Psoas muscle (tissue), 8 donors: ENCODE data around the gene CDK11A. TPM values are rescaled to one million over a fixed set of nuclear protein-coding genes. Genes with fewer than 3 reads are reported as not detected.
"Not testable (repeated sequence)": the region's sequence is repeated elsewhere in the genome, so short reads cannot be mapped to it uniquely, and the experiment has no call there.

ENCODE experiments used
- ATAC-seq, 4 donors: fragments of 200-7000 bp; cut with Tn5 transposase; one replicate each; pipeline ENCODE4 v1.9.1; 2020; ENCODE audit warnings: moderate library complexity in 3 of 4, mild to moderate bottlenecking in 2 of 4
- DNase-seq, 2 donors: peaks; one replicate each; pipeline ENCODE4 v3.0.0-alpha.2; 2020
- H3K27ac ChIP-seq: fragments of 200-600 bp; one replicate; pipeline ENCODE4 v1.8.0; 2022
- H3K27me3 ChIP-seq, 3 donors: fragments of 200-600 bp in 1 of 3; one replicate each; pipeline versions ENCODE4 v1.6.1 to v1.8.0; 2013 to 2022; ENCODE audit warnings: low read length in 2 of 3, mild to moderate bottlenecking in 2 of 3, moderate library complexity in 1 of 3; ENCODE audit not compliant: insufficient read depth in 3 of 3
- H3K36me3 ChIP-seq, 2 donors: fragments of 200-600 bp in 1 of 2; one replicate each; pipeline versions ENCODE4 v1.6.1 to v1.8.0; 2013 to 2022; ENCODE audit warnings: low read depth in 1 of 2, mild to moderate bottlenecking in 1 of 2, moderate library complexity in 1 of 2; ENCODE audit not compliant: insufficient read depth in 1 of 2
- H3K4me1 ChIP-seq: fragments of 200-600 bp; one replicate; pipeline ENCODE4 v1.8.0; 2022
- H3K4me3 ChIP-seq: fragments of 200-600 bp; one replicate; pipeline ENCODE4 v1.8.0; 2022; ENCODE audit warnings: mild to moderate bottlenecking
- H3K9me3 ChIP-seq: fragments of 200-600 bp; one replicate; pipeline ENCODE4 v1.8.0; 2022
- WGBS, 3 donors: extraction: QIAGEN DNeasy Blood & Tissue Kit; methylation state at CpG; one replicate each; pipeline versions ENCODE4 v1.1.6 to v1.1.7; 2013; 5-methylcytosine and 5-hydroxymethylcytosine counted together
- intact Hi-C, 2 donors: fragments of 100-400 bp; cut with DNase I; formaldehyde crosslinking; loops; one replicate each; pipeline versions ENCODE4 v1.11.0 to v1.14.2; 2022
- polyA plus RNA-seq, 3 donors: library from polyadenylated mRNA; stranded (reverse); fragments of 200-250 nt; gene quantifications; one replicate each; pipeline ENCODE4 v1.2.3, GENCODE V29; 2013
- total RNA-seq, 4 donors: library from RNA; stranded (reverse); fragmentation: NEBNext Ultra II Directional in 2 of 4; extraction: Animal tissue kit (Norgen Biotek cat#: 25700) in 2 of 4; gene quantifications; one replicate each; pipeline versions ENCODE4 v1.2.1 to v1.2.4, GENCODE V29; 2021 to 2023
- TF ChIP-seq, protein P1 (sequence below): fragments of 200-600 bp; IDR thresholded peaks from one replicate; pipeline ENCODE4 v1.8.0; 2022; ENCODE audit warnings: antibody characterized with exemption
- donor health status: healthy with polysubstance abuse.
- donor health status: DM: no; HTN: no; CAD: no; lungs with moderate emphysema.
- donor health status: Bipolar disorder and iron deficiency.
- donor health status: healthy.
- donor health status: DM: yes; HTN: yes; CAD: no.
- donor health status: DM: no; HTN: no; CAD: no.
- donor health status: DM: no; HTN: no; CAD: no.
- donor health status: DM: yes; HTN: yes; CAD: no.

The CDK11A gene
- total and polyA plus RNA-seq, 7 donors, result 15.9 to 36.6 (median 20.4) TPM

- Histone ChIP-seq H3K36me3 (peaks cover 4 to 34% of the 10 kb centered on the region in 2 donors), H3K27ac (peak within 1 kb of the TSS; percentile 100), H3K4me3 (peak within 1 kb of the TSS; percentile 87), H3K4me1 (peaks cover 22% of the 10 kb centered on the region)
- ATAC-seq (peak; percentile 85 to 92 (median 90)), DNase-seq (peak; percentile 97 to 99)
- WGBS, 3 donors, result 0 to 1% (median 1%) methylated on average over 56 to 67 of the region's 96 CpGs
- H3K9me3 ChIP-seq, H3K27me3 ChIP-seq, intact Hi-C loops: not testable (repeated sequence)
- TF ChIP-seq, protein P1, sequence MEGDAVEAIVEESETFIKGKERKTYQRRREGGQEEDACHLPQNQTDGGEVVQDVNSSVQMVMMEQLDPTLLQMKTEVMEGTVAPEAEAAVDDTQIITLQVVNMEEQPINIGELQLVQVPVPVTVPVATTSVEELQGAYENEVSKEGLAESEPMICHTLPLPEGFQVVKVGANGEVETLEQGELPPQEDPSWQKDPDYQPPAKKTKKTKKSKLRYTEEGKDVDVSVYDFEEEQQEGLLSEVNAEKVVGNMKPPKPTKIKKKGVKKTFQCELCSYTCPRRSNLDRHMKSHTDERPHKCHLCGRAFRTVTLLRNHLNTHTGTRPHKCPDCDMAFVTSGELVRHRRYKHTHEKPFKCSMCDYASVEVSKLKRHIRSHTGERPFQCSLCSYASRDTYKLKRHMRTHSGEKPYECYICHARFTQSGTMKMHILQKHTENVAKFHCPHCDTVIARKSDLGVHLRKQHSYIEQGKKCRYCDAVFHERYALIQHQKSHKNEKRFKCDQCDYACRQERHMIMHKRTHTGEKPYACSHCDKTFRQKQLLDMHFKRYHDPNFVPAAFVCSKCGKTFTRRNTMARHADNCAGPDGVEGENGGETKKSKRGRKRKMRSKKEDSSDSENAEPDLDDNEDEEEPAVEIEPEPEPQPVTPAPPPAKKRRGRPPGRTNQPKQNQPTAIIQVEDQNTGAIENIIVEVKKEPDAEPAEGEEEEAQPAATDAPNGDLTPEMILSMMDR, result peak; percentile 39
Measured at GRCh38 chr1:1658583-1659549, 65.3 kb downstream of the CDK11A start, which contains the start of gene CDK11B. CDK11B (minus strand) TSS chr1:1659004; CDS start chr1:1657485, 1,519 bp downstream.

Other genes starting within 250 kb of the CDK11A start
- gene ATAD3A, start 212.2 kb downstream of the CDK11A start, total RNA-seq, result 10 to 100 TPM; 20.6 to 33.5 (median 24.1) TPM
- 10 to 100 TPM; 35.6 to 48.6 (median 41.4) TPM for gene ATAD3A, start 212.2 kb downstream of the CDK11A start, polyA plus RNA-seq
- gene TMEM240, start 183.7 kb downstream of the CDK11A start, total RNA-seq, result 1 to 10 TPM in 3 of 4 donors, under 1 TPM in 1; 0.88 to 1.4 (median 1.2) TPM
- gene TMEM240, start 183.7 kb downstream of the CDK11A start, polyA plus RNA-seq, result 1 to 10 TPM in 1 of 3 donors, under 1 TPM in 2; 0.55 to 1.8 (median 0.98) TPM
- 100 to 1,000 TPM; 130 to 185 (median 167) TPM for gene SSU72, start 149.5 kb downstream of the CDK11A start, total RNA-seq
- gene SSU72, start 149.5 kb downstream of the CDK11A start, polyA plus RNA-seq, result 100 to 1,000 TPM; 137 to 207 (median 192) TPM
- under 1 TPM in 3 of 4 donors, not detected in 1; 0.44 to 0.89 (median 0.82) TPM for gene FNDC10, start 124.2 kb downstream of the CDK11A start, total RNA-seq
- gene FNDC10, start 124.2 kb downstream of the CDK11A start, polyA plus RNA-seq, result under 1 TPM; 0.15 to 0.96 (median 0.34) TPM
- gene MIB2, start 108.9 kb downstream of the CDK11A start, total RNA-seq, result 100 to 1,000 TPM in 1 of 4 donors, 10 to 100 TPM in 3; 66.5 to 106 (median 75.4) TPM
- gene MIB2, start 108.9 kb downstream of the CDK11A start, polyA plus RNA-seq, result 10 to 100 TPM; 41.8 to 80.5 (median 78.7) TPM
- gene MMP23B, start 92.2 kb downstream of the CDK11A start, total RNA-seq, result 1 to 10 TPM in 1 of 4 donors, under 1 TPM in 2, not detected in 1; 0.32 to 1.8 (median 0.64) TPM
- gene MMP23B, start 92.2 kb downstream of the CDK11A start, polyA plus RNA-seq, result under 1 TPM in 2 of 3 donors, not detected in 1; 0.25 to 0.29 TPM
- 10 to 100 TPM; 30.6 to 43.0 (median 36.4) TPM for gene CDK11B, start 65.4 kb downstream of the CDK11A start, total RNA-seq
- gene CDK11B, start 65.4 kb downstream of the CDK11A start, polyA plus RNA-seq, result 10 to 100 TPM; 42.1 to 72.8 (median 55.2) TPM
- 10 to 100 TPM; 12.6 to 23.9 (median 14.9) TPM for gene SLC35E2B, start 31.6 kb downstream of the CDK11A start, total RNA-seq
- 10 to 100 TPM in 2 of 3 donors, 1 to 10 TPM in 1; 9.2 to 16.4 (median 11.5) TPM for gene SLC35E2B, start 31.6 kb downstream of the CDK11A start, polyA plus RNA-seq
- gene NADK, start 54.1 kb upstream of the CDK11A start, total RNA-seq, result 10 to 100 TPM; 19.1 to 37.7 (median 28.7) TPM
- gene NADK, start 54.1 kb upstream of the CDK11A start, polyA plus RNA-seq, result 10 to 100 TPM; 14.5 to 25.1 (median 22.5) TPM
- 10 to 100 TPM; 68.0 to 90.3 (median 75.9) TPM for gene GNB1, start 166.7 kb upstream of the CDK11A start, total RNA-seq
- gene GNB1, start 166.7 kb upstream of the CDK11A start, polyA plus RNA-seq, result 100 to 1,000 TPM in 1 of 3 donors, 10 to 100 TPM in 2; 32.3 to 100 (median 58.4) TPM
- gene CALML6, start 190.9 kb upstream of the CDK11A start, total RNA-seq, result 10 to 100 TPM in 2 of 4 donors, 1 to 10 TPM in 2; 4.2 to 54.5 (median 16.0) TPM
- 10 to 100 TPM in 2 of 3 donors, 1 to 10 TPM in 1; 9.7 to 75.4 (median 49.8) TPM for gene CALML6, start 190.9 kb upstream of the CDK11A start, polyA plus RNA-seq
- 100 to 1,000 TPM in 1 of 4 donors, 10 to 100 TPM in 3; 37.2 to 107 (median 53.4) TPM for gene TMEM52, start 194.9 kb upstream of the CDK11A start, total RNA-seq
- gene TMEM52, start 194.9 kb upstream of the CDK11A start, polyA plus RNA-seq, result 100 to 1,000 TPM in 2 of 3 donors, 10 to 100 TPM in 1; 42.0 to 137 (median 114) TPM